ENCODE results near the gene CLEC2A. TPM values are rescaled to one million over a fixed set of nuclear protein-coding genes. Genes with fewer than 3 reads are reported as not detected.

The CLEC2A gene
- total RNA-seq, 2 experiments from 2014 or later, result not detected

DNA sequence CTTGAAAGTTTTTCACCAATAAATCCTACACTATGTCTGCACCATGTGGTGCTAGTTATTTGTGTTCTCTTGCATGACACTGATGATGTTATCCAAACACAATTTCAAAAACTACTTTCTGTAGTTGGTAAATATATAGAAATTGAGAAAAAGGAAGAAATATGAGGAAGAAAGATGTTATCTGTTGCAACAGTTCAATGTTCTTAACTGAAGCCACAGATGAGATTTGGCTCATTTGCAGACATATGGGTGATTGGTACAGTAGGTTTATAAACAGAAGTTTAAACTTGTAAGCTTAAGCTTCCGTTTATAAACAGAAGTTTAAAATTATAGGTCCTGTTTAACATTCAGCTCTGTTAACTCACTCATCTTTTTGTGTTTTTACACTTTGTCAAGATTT lies 39.0 kb upstream of the CLEC2A start, which contains the start of gene CLEC12A:
Gene CLEC12A, plus strand, starts transcription at position 229 of the 400 bp plus-strand sequence. CDS start 188 bp downstream, outside the sequence.
- no peaks in the 10 kb centered on the region for H3K9me2 ChIP-seq (ENCODE audit: insufficient read depth, low read length)
- H2AFZ ChIP-seq (ENCODE audit: low read length), result no peak within 1 kb of the TSS
- no peaks in the 10 kb centered on the region for H3K4me1 ChIP-seq (ENCODE audit: insufficient read depth, low read length, poor library complexity, severe bottlenecking)
- no peaks in the 10 kb centered on the region for H3K36me3 ChIP-seq (ENCODE audit: insufficient read depth, low read length)
- H4K20me1 ChIP-seq (ENCODE audit: insufficient read depth, low read length), result no peaks in the 10 kb centered on the region
- BruUV-seq (replicated peaks), result no TSS peak
- H3K9me3 ChIP-seq (ENCODE audit: low read length), result no peaks in the 10 kb centered on the region
- POLR2A ChIA-PET, result interaction anchor here (1.0 to 1.1 kb wide), 2 partner anchors 12 to 33 kb away, joined by 3 to 4 read pairs; no protein-coding TSS in a partner anchor
- CTCF ChIA-PET (ENCODE audit: unreplicated experiment), result no interaction called here
- H3K27ac ChIP-seq (ENCODE audit: low read depth, low read length, poor library complexity, severe bottlenecking), result no peak within 1 kb of the TSS
- no peaks in the 10 kb centered on the region for H3K79me2 ChIP-seq (ENCODE audit: insufficient read depth, low read depth, low read length)
- H3K4me2 ChIP-seq (ENCODE audit: low read length), result no peak within 1 kb of the TSS
- TF ChIP-seq EZH2phosphoT487 (IDR thresholded peaks at IDR 0.05; ENCODE audit: borderline replicate concordance, low read depth, low read length), result no peak
- TF ChIP-seq, protein P1, sequence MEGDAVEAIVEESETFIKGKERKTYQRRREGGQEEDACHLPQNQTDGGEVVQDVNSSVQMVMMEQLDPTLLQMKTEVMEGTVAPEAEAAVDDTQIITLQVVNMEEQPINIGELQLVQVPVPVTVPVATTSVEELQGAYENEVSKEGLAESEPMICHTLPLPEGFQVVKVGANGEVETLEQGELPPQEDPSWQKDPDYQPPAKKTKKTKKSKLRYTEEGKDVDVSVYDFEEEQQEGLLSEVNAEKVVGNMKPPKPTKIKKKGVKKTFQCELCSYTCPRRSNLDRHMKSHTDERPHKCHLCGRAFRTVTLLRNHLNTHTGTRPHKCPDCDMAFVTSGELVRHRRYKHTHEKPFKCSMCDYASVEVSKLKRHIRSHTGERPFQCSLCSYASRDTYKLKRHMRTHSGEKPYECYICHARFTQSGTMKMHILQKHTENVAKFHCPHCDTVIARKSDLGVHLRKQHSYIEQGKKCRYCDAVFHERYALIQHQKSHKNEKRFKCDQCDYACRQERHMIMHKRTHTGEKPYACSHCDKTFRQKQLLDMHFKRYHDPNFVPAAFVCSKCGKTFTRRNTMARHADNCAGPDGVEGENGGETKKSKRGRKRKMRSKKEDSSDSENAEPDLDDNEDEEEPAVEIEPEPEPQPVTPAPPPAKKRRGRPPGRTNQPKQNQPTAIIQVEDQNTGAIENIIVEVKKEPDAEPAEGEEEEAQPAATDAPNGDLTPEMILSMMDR (conservative IDR thresholded peaks at IDR 0.05; ENCODE audit: low read length), result no peak
- DNase-seq (ENCODE audit: low spot score), result no peak
- no peak within 1 kb of the TSS for H3K4me3 ChIP-seq (ENCODE audit: low read depth, low read length, poor library complexity, severe bottlenecking)
- intact Hi-C loops (cut with micrococcal nuclease; ENCODE audit: unreplicated experiment), result no loop called here

DNA sequence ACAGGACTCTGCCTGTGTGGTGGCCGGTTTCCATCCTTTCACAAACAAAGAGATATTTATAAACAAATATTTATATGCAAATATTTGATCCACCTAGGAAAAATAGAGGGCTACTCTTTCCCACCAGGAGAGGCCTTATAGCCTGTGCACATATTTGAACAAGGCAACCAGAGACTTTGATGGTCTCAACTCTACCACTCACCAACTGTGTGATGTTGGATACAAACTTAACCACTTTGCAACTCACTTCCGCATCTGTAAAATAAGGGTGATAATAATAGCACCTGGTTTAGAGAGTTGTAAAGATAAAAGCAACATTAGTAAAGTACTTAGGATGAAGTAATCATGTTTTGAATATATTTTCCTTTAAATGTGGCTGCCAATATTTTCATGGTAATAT lies 37.5 kb upstream of the CLEC2A start:
- H3K9me2 ChIP-seq (ENCODE audit: insufficient read depth, low read length), result no peaks in the 10 kb centered on the region
- H2AFZ ChIP-seq (ENCODE audit: low read length), result no peak overlapping the region
- H3K79me2 ChIP-seq (ENCODE audit: insufficient read depth, low read depth, low read length), result no peaks in the 10 kb centered on the region
- no peaks in the 10 kb centered on the region for H3K4me1 ChIP-seq (ENCODE audit: insufficient read depth, low read length, poor library complexity, severe bottlenecking)
- intact Hi-C loops (cut with micrococcal nuclease; ENCODE audit: unreplicated experiment), result no loop called here
- DNase-seq (ENCODE audit: low spot score), result no peak
- H3K4me2 ChIP-seq (ENCODE audit: low read length), result no peak overlapping the region
- ChIA-PET POLR2A (interaction anchor here (0.6 kb wide), 1 partner anchor 180 kb away, joined by 3 read pairs; no protein-coding TSS in a partner anchor), CTCF (ENCODE audit: unreplicated experiment) (no interaction called here)
- H3K36me3 ChIP-seq (ENCODE audit: insufficient read depth, low read length), result no peaks in the 10 kb centered on the region
- H3K27ac ChIP-seq (ENCODE audit: low read depth, low read length, poor library complexity, severe bottlenecking), result no peak overlapping the region
- BruUV-seq (replicated peaks), result no TSS peak
- H3K9me3 ChIP-seq (ENCODE audit: low read length), result no peaks in the 10 kb centered on the region
- H3K4me3 ChIP-seq (ENCODE audit: low read depth, low read length, poor library complexity, severe bottlenecking), result no peak overlapping the region
- no peaks in the 10 kb centered on the region for H4K20me1 ChIP-seq (ENCODE audit: insufficient read depth, low read length)
- no peak for TF ChIP-seq EZH2phosphoT487 (IDR thresholded peaks at IDR 0.05; ENCODE audit: borderline replicate concordance, low read depth, low read length)
- TF ChIP-seq, protein P1 (conservative IDR thresholded peaks at IDR 0.05; ENCODE audit: low read length), result no peak

DNA sequence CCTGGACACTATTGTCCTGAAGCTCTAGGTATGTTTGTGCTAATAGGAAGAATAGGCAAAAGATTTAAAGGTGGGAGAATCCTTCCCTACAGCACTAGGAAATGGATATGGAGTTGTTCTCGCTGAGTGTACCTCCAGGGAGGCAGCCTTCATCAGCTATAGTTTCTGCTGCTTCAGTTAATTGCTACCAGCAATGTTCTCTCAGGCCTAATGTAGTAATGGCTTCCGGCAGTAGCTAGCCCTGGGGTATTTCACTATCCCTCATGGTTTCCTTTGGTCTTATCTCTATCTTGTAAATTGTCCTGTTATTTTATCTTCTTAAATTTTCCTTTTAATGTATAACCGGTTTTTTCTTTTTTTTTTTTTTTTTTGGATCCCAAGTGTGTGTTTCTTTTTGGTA lies 29.7 kb upstream of the CLEC2A start:
- BruUV-seq (replicated peaks), result no TSS peak
- intact Hi-C loops (cut with micrococcal nuclease; ENCODE audit: unreplicated experiment), result no loop called here
- Histone ChIP-seq H3K27ac (ENCODE audit: low read depth, low read length, poor library complexity, severe bottlenecking) (no peak overlapping the region), H3K9me3 (ENCODE audit: low read length) (no peaks in the 10 kb centered on the region), H3K4me3 (ENCODE audit: low read depth, low read length, poor library complexity, severe bottlenecking) (no peak overlapping the region), H3K79me2 (ENCODE audit: insufficient read depth, low read depth, low read length) (no peaks in the 10 kb centered on the region), H3K9me2 (ENCODE audit: insufficient read depth, low read length) (no peaks in the 10 kb centered on the region), H4K20me1 (ENCODE audit: insufficient read depth, low read length) (no peaks in the 10 kb centered on the region), H3K4me1 (ENCODE audit: insufficient read depth, low read length, poor library complexity, severe bottlenecking) (no peaks in the 10 kb centered on the region), H3K4me2 (ENCODE audit: low read length) (no peak overlapping the region), H3K36me3 (ENCODE audit: insufficient read depth, low read length) (no peaks in the 10 kb centered on the region), H2AFZ (ENCODE audit: low read length) (no peak overlapping the region)
- ChIA-PET CTCF (ENCODE audit: unreplicated experiment) (no interaction called here), POLR2A (interaction anchor here (0.7 kb wide), 1 partner anchor 168 kb away, joined by 3 read pairs; no protein-coding TSS in a partner anchor)
- no peak for TF ChIP-seq EZH2phosphoT487 (IDR thresholded peaks at IDR 0.05; ENCODE audit: borderline replicate concordance, low read depth, low read length)
- TF ChIP-seq, protein P1 (conservative IDR thresholded peaks at IDR 0.05; ENCODE audit: low read length), result no peak
- DNase-seq (ENCODE audit: low spot score), result no peak

Measured in OCI-LY7 (cell line).